HG02610 (cell line): ENCODE results near the gene CYP2C19.
"Not testable (repeated sequence)": the region's sequence is repeated elsewhere in the genome, so short reads cannot be mapped to it uniquely, and the experiment has no call there.

ENCODE experiments used
- ATAC-seq: cut with Tn5 transposase; IDR thresholded peaks from one replicate; pipeline ENCODE4 v1.9.1; 2021; ENCODE audit warnings: mild to moderate bottlenecking, moderate library complexity; ENCODE audit not compliant: unreplicated experiment

The CYP2C19 gene

GRCh38 chr10:94878649-94879048 is 116.2 kb downstream of the CYP2C19 start:
- no peak for ATAC-seq

DNA sequence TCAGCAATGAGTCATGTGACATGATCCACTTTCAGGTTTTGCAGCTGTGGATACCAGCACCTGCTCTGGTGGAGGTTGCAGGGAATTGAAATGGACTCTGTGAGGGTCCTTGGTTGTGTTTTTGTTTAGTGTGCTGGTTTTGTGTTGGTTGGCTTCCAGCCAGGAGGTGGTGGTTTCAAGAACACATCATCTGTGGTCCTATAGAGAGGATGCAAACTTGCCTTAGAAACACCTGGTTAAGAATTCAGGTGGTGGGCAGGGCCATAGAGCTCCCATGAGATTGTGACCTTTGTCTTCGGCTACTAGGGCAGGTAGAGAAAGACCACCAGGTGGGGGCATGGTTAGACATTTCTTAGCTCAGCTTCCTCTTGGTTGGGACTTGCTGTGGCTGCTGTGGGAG is 116.7 kb downstream of the CYP2C19 start:
- no peak for ATAC-seq

GRCh38 chr10:94889123-94889522 is 126.6 kb downstream of the CYP2C19 start:
- ATAC-seq = no peak

GRCh38 chr10:94890264-94891022 is 128.0 kb downstream of the CYP2C19 start:
- ATAC-seq = no peak

GRCh38 chr10:94898414-94898813 is 135.9 kb downstream of the CYP2C19 start:
- not testable (repeated sequence) for ATAC-seq

GRCh38 chr10:94902080-94902479 is 139.6 kb downstream of the CYP2C19 start:
- ATAC-seq = no peak

DNA sequence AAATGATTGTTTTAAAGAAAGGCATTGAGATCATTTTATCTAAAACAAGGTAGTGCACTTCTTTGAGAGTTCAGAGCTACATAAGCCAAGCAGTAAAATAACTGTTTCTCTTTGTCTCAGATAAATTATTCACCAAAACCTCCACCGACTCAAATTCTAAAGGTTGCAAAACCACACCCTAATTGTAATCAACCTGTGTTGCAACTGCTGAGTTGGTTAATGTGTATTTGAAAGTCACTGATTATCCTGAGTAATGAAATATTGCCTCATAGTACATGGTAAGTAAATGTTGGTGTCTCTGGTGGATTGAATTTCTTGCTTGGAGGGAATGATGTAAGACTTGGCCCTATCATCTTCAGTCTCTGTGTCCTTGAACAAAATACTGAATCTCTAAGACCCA is 140.1 kb downstream of the CYP2C19 start:
- ATAC-seq = no peak
